ENCODE measurements around the gene HMGCS1. TPM values are rescaled to one million over a fixed set of nuclear protein-coding genes. Genes with fewer than 3 reads are reported as not detected.

The HMGCS1 gene
- total and polyA plus RNA-seq, 9 of the 15 experiments (the other 6 are each of a cell fraction or from before 2014, with no cell fraction given), result 43.7 to 337 (median 111) TPM

GRCh38 chr5:43358301-43358700 is 45.1 kb upstream of the HMGCS1 start (continued):
- no peak for TF ChIP-seq MGA (IDR thresholded peaks at IDR 0.05)
- no peak for TF ChIP-seq PPARD (CRISPR knock-in tag; IDR thresholded peaks at IDR 0.05)
- TF ChIP-seq NR2C1 (IDR thresholded peaks at IDR 0.05), result no peak
- TF ChIP-seq NR2C1 (tag; IDR thresholded peaks at IDR 0.05), result peak; percentile 51; the same call in 1 of the 2 replicates
- no peak for TF ChIP-seq SAP30 (IDR thresholded peaks at IDR 0.05; ENCODE audit: borderline replicate concordance, insufficient read depth, low read depth, low read length, poor library complexity, severe bottlenecking)
- 0 out of 2 replicates have a peak, but pooled peaks have one; percentile 29 for TF ChIP-seq ZNF766 (CRISPR knock-in tag; conservative IDR thresholded peaks at IDR 0.05)
- no peak for TF ChIP-seq GABPA (tag; conservative IDR thresholded peaks at IDR 0.05; ENCODE audit: low read depth)
- peak; percentile 4; the same call in 1 of the 2 replicates for TF ChIP-seq MAFF (IDR thresholded peaks at IDR 0.05; ENCODE audit: low read length)
- TF ChIP-seq MCM3 (IDR thresholded peaks at IDR 0.05), result no peak
- TF ChIP-seq SRF (CRISPR knock-in tag; IDR thresholded peaks at IDR 0.05), result no peak
- TF ChIP-seq HIVEP1 (CRISPR knock-in tag; IDR thresholded peaks at IDR 0.05), result no peak
- no peak for TF ChIP-seq YY1 (IDR thresholded peaks at IDR 0.05; ENCODE audit: borderline replicate concordance in 1 of 3, control insufficient read depth in 1 of 3, extremely low read depth in 1 of 3, insufficient read depth in 3 of 3, insufficient read length in 1 of 3, insufficient replicate concordance in 2 of 3, low read depth in 1 of 3, low read length in 2 of 3)
- TF ChIP-seq PTTG1 (tag; IDR thresholded peaks at IDR 0.05; ENCODE audit: low read depth), result no peak
- TF ChIP-seq ARID3B (CRISPR knock-in tag; IDR thresholded peaks at IDR 0.05; ENCODE audit: borderline replicate concordance), result no peak
- TF ChIP-seq RHOXF2B (CRISPR knock-in tag; conservative IDR thresholded peaks at IDR 0.05), result no peak
- TF ChIP-seq HLTF (IDR thresholded peaks at IDR 0.05), result no peak
